Hepatocyte (in vitro differentiated cells): ENCODE measurements around the gene PRSS22. TPM values are rescaled to one million over a fixed set of nuclear protein-coding genes. Genes with fewer than 3 reads are reported as not detected.

Experiments used
- DNase-seq: peaks from one replicate; pipeline ENCODE4 v3.0.0-alpha.2; 2016; ENCODE audit warnings: low spot score
- H2AFZ ChIP-seq: fragments of 200-600 bp; sonication (generic); 2 replicates; pipeline ENCODE4 v1.6.0; 2016; ENCODE audit warnings: antibody characterized with exemption, mild to moderate bottlenecking
- H3K27ac ChIP-seq: fragments of 200-600 bp; sonication (generic); 2 replicates; pipeline ENCODE4 v1.5.1; 2016; ENCODE audit warnings: mild to moderate bottlenecking
- H3K27me3 ChIP-seq: fragments of 200-600 bp; sonication (generic); 2 replicates; pipeline ENCODE4 v1.6.1; 2016
- H3K36me3 ChIP-seq: fragments of 200-600 bp; sonication (generic); replicated peaks from 2 replicates; pipeline ENCODE4 v1.5.1; 2016; ENCODE audit warnings: low read depth; ENCODE audit not compliant: insufficient read depth
- H3K4me1 ChIP-seq: fragments of 200-600 bp; sonication (generic); 2 replicates; pipeline ENCODE4 v1.5.1; 2016; ENCODE audit warnings: mild to moderate bottlenecking, moderate library complexity; ENCODE audit not compliant: insufficient read depth
- H3K4me2 ChIP-seq: fragments of 200-600 bp; sonication (generic); 2 replicates; pipeline ENCODE4 v1.6.0; 2016
- H3K4me3 ChIP-seq: fragments of 200-600 bp; sonication (generic); 2 replicates; pipeline ENCODE4 v1.5.1; 2016; ENCODE audit warnings: mild to moderate bottlenecking
- H3K79me2 ChIP-seq: fragments of 200-600 bp; sonication (generic); 2 replicates; pipeline ENCODE4 v1.6.0; 2017; ENCODE audit warnings: mild to moderate bottlenecking
- H3K9me2 ChIP-seq: fragments of 200-600 bp; sonication (generic); replicated peaks from 2 replicates; pipeline ENCODE4 v1.6.0; 2017; ENCODE audit warnings: mild to moderate bottlenecking; ENCODE audit not compliant: insufficient read depth
- H3K9me3 ChIP-seq: fragments of 200-600 bp; sonication (generic); 2 replicates; pipeline ENCODE4 v1.5.1; 2016; ENCODE audit warnings: low read depth, mild to moderate bottlenecking
- H4K20me1 ChIP-seq: fragments of 200-600 bp; sonication (generic); 2 replicates; pipeline ENCODE4 v1.6.0; 2016; ENCODE audit warnings: mild to moderate bottlenecking; ENCODE audit not compliant: insufficient read depth, poor library complexity, severe bottlenecking
- CTCF ChIP-seq: fragments of 200-600 bp; sonication (generic); IDR thresholded peaks from 2 replicates; pipeline ENCODE4 v1.5.1; 2016; ENCODE audit warnings: antibody characterized with exemption, mild to moderate bottlenecking; ENCODE audit not compliant: poor library complexity
- EZH2 ChIP-seq: fragments of 200-600 bp; sonication (generic); IDR thresholded peaks from 2 replicates; pipeline ENCODE4 v1.6.1; 2016; ENCODE audit warnings: antibody characterized with exemption, mild to moderate bottlenecking, borderline replicate concordance
- EZH2phosphoT487 ChIP-seq: fragments of 200-600 bp; sonication (generic); IDR thresholded peaks from one replicate; pipeline ENCODE4 v1.6.1; 2018; ENCODE audit warnings: antibody characterized with exemption, mild to moderate bottlenecking, low read depth, moderate library complexity; ENCODE audit not compliant: unreplicated experiment, severe bottlenecking
- WGBS: methylation state at CpG from one replicate; pipeline ENCODE4 v1.1.6; 2016; ENCODE audit warnings: low lambda C conversion rate; ENCODE audit errors: missing lambda C conversion rate; 5-methylcytosine and 5-hydroxymethylcytosine counted together
- polyA plus RNA-seq: library from polyadenylated mRNA; unstranded; fragments of >200 nt; fragmentation: Nextera tagmentation; extraction: Ambion mirVana; gene quantifications from 2 replicates; pipeline ENCODE4 v1.2.1, GENCODE V29; 2016
- total RNA-seq: library from RNA; depleted of rRNA; stranded (reverse); fragments of >200 nt; gene quantifications from 2 replicates; pipeline ENCODE4 v1.2.3, GENCODE V29; 2014

Gene PRSS22
- total and polyA plus RNA-seq, 2 experiments from 2014 or later: 60.2 to 66.3 TPM

- H3K79me2 ChIP-seq: no peaks in the 10 kb centered on the region
- no peaks in the 10 kb centered on the region for H3K4me1 ChIP-seq
- no peaks in the 10 kb centered on the region for H3K9me3 ChIP-seq
- TF ChIP-seq EZH2: no peak
- no peak for TF ChIP-seq CTCF
- no peak for TF ChIP-seq EZH2phosphoT487
- DNase-seq: no peak
- 93% methylated on average over 7 of the region's 7 CpGs for WGBS
- no peak overlapping the region for H3K27ac ChIP-seq
- H3K36me3 ChIP-seq: no peaks in the 10 kb centered on the region
- no peaks in the 10 kb centered on the region for H4K20me1 ChIP-seq
- no peak overlapping the region for H2AFZ ChIP-seq
- H3K4me3 ChIP-seq: no peak overlapping the region
- no peaks in the 10 kb centered on the region for H3K27me3 ChIP-seq
- no peaks in the 10 kb centered on the region for H3K9me2 ChIP-seq
- H3K4me2 ChIP-seq: no peak overlapping the region
Measured at GRCh38 chr16:2808181-2808580, 49.8 kb downstream of the PRSS22 start.

DNA sequence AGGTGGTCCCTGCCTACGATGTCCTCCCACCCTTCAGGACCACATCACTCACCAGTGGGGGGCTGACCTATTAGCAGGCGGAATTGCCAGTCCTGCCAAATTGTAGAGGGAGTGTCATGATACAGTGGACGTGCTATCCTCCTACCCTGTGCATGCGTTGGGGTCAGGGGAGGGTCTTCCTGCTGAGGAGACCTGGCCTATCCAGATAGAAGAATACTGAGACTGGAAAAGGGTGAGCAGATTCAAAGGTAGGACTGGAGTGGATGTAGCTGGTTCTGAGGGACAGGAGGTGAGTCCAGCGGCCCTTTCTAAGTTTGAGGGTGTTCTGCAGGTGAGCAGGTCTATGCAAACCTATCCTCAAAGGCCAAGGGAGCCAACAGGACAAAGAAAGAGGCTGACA, 51.7 kb downstream of the PRSS22 start:
- Histone ChIP-seq H3K4me3 (no peak overlapping the region), H3K27me3 (no peaks in the 10 kb centered on the region), H3K4me2 (no peak overlapping the region), H3K79me2 (no peaks in the 10 kb centered on the region), H2AFZ (no peak overlapping the region), H4K20me1 (no peaks in the 10 kb centered on the region), H3K27ac (no peak overlapping the region), H3K36me3 (no peaks in the 10 kb centered on the region), H3K4me1 (no peaks in the 10 kb centered on the region), H3K9me2 (no peaks in the 10 kb centered on the region), H3K9me3 (no peaks in the 10 kb centered on the region)
- TF ChIP-seq EZH2phosphoT487 (no peak), EZH2 (no peak), CTCF (no peak)
- 86% methylated on average over 5 of the region's 5 CpGs for WGBS
- no peak for DNase-seq

DNA sequence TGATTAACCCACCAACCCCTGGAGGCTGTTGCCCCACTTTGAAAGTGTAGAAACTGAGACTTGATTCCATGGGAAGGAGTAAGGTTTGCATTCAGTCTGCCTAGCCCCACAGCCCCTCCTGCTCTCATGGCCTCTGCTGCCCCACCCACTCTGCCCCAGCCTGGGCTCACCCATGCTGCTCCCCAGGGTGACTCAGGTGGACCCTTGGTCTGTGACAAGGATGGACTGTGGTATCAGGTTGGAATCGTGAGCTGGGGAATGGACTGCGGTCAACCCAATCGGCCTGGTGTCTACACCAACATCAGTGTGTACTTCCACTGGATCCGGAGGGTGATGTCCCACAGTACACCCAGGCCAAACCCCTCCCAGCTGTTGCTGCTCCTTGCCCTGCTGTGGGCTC, 53.2 kb downstream of the PRSS22 start:
- no peak overlapping the region for H3K27ac ChIP-seq
- no peaks in the 10 kb centered on the region for H3K27me3 ChIP-seq
- no peaks in the 10 kb centered on the region for H3K9me3 ChIP-seq
- no peak for TF ChIP-seq EZH2phosphoT487
- no peak for TF ChIP-seq CTCF
- no peak for TF ChIP-seq EZH2
- H3K4me2 ChIP-seq: no peak overlapping the region
- DNase-seq: no peak
- 94% methylated on average over 4 of the region's 4 CpGs for WGBS
- no peak overlapping the region for H2AFZ ChIP-seq
- no peak overlapping the region for H3K4me3 ChIP-seq
- H4K20me1 ChIP-seq: no peaks in the 10 kb centered on the region
- H3K9me2 ChIP-seq: no peaks in the 10 kb centered on the region
- H3K79me2 ChIP-seq: no peaks in the 10 kb centered on the region
- H3K4me1 ChIP-seq: no peaks in the 10 kb centered on the region
- no peaks in the 10 kb centered on the region for H3K36me3 ChIP-seq
